Measurements from ENCODE around the gene CHCHD3. TPM values are rescaled to one million over a fixed set of nuclear protein-coding genes. Genes with fewer than 3 reads are reported as not detected.

CHCHD3 gene
- polyA plus RNA-seq, 1 donor (not counting 4 experiments of a cell fraction or from before 2014, with no cell fraction given), result 59.2 TPM

DNA sequence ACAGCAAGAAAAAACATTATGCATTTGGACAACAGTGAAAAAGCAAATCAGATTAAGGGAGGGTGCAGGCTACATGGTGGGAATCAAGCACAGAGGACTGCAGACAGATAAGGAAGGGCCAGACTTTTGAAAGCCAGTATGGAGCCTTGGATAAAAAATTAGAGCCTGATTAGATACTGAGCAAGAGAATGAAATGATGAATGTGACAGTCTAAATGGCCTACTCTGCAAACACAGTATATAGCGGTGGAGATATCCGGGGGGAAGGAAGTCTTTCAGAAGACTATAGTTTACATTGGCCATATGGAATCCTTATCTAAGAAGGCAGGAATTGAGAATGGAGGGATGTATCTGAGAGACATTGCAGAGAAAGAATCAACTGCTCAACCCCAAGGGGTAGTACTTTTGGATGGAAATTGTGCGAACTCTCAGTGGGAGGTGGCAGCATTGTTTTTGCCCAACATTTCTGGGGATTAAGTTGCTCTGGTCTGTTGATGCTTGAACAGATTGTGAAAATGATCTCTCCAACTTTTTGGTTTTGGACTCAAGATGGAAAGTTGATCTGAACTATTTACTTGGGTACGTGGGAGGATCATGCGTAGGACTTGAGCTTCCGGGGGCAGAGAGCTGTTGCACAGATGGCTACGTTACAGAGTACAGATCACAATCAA, 39.4 kb upstream of the CHCHD3 start:
- Histone ChIP-seq H3K9me3 (ENCODE audit: control insufficient read depth, low read depth, low read length) (no peaks in the 10 kb centered on the region), H3K4me3 (ENCODE audit: control insufficient read depth in 2 of 3, extremely low read depth in 1 of 3, insufficient read depth in 2 of 3, low read depth in 1 of 3, low read length in 3 of 3) (no peak overlapping the region), H3K4me2 (ENCODE audit: control insufficient read depth, extremely low read depth, insufficient read depth, low read depth, low read length) (no peak overlapping the region), H3K4me1 (ENCODE audit: control insufficient read depth, extremely low read depth, insufficient read depth, low read length) (no peaks in the 10 kb centered on the region), H2AFZ (ENCODE audit: control insufficient read depth, low read length) (no peak overlapping the region), H3K27me3 (ENCODE audit: control insufficient read depth, extremely low read depth, insufficient read depth, low read length) (no peaks in the 10 kb centered on the region), H3K36me3 (ENCODE audit: control insufficient read depth in 2 of 2, extremely low read depth in 1 of 2, insufficient read depth in 2 of 2, low read length in 2 of 2) (no peaks in the 10 kb centered on the region), H3K79me2 (ENCODE audit: control insufficient read depth, insufficient read depth, low read length) (no peaks in the 10 kb centered on the region), H4K20me1 (ENCODE audit: control insufficient read depth, extremely low read depth, insufficient read depth, low read length) (no peaks in the 10 kb centered on the region), H3K27ac (ENCODE audit: control insufficient read depth, insufficient read depth, low read length) (no peak overlapping the region), H3K9me1 (ENCODE audit: control insufficient read depth, extremely low read depth, insufficient read depth, low read length) (no peaks in the 10 kb centered on the region), H3K9ac (ENCODE audit: control insufficient read depth, extremely low read depth, insufficient read depth, low read length) (no peak overlapping the region)
- no peak for TF ChIP-seq EZH2 (IDR thresholded peaks at IDR 0.05; ENCODE audit: low read length)
- no peak for TF ChIP-seq CTCF (optimal IDR thresholded peaks at IDR 0.05 in 1 of 3, IDR thresholded peaks at IDR 0.05 in 1 of 3, conservative IDR thresholded peaks at IDR 0.05 in 1 of 3; ENCODE audit: extremely low read depth in 1 of 3, insufficient read depth in 2 of 3, low read length in 3 of 3)
- no peak for DNase-seq (ENCODE audit: low read depth, low spot score)
- FAIRE-seq, result no peak
- dilution Hi-C loops (cut with MboI; ENCODE audit: extremely low pct_ligation_motif_present, low sequenced_read_pairs), result no loop called here

DNA sequence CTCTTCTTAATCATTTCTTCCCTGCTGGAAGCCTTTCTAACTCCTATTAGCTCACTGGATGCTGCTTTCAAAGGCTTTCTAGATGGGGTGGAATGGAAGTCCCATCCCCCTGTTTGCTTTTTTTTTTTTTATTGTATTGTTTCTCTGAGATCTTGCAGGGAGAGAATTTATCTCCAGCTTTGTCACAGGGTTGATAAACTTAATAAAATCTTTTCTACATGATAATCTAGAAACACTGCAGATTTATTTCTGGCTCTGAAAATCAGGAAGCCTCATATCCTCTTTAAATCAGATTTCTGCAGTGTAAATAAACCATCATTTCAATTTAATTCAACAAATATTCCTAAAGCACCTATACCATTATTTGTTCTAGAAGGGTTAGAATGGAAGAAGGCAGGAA, 37.2 kb upstream of the CHCHD3 start:
- dilution Hi-C loops (cut with MboI; ENCODE audit: extremely low pct_ligation_motif_present, low sequenced_read_pairs), result no loop called here
- Histone ChIP-seq H3K9me1 (ENCODE audit: control insufficient read depth, extremely low read depth, insufficient read depth, low read length) (no peaks in the 10 kb centered on the region), H3K4me2 (ENCODE audit: control insufficient read depth, extremely low read depth, insufficient read depth, low read depth, low read length) (no peak overlapping the region), H3K4me3 (ENCODE audit: control insufficient read depth in 2 of 3, extremely low read depth in 1 of 3, insufficient read depth in 2 of 3, low read depth in 1 of 3, low read length in 3 of 3) (no peak overlapping the region), H3K9ac (ENCODE audit: control insufficient read depth, extremely low read depth, insufficient read depth, low read length) (no peak overlapping the region), H3K79me2 (ENCODE audit: control insufficient read depth, insufficient read depth, low read length) (no peaks in the 10 kb centered on the region), H4K20me1 (ENCODE audit: control insufficient read depth, extremely low read depth, insufficient read depth, low read length) (no peaks in the 10 kb centered on the region), H3K27me3 (ENCODE audit: control insufficient read depth, extremely low read depth, insufficient read depth, low read length) (peaks cover 3% of the 10 kb centered on the region), H3K9me3 (ENCODE audit: control insufficient read depth, low read depth, low read length) (no peaks in the 10 kb centered on the region), H3K27ac (ENCODE audit: control insufficient read depth, insufficient read depth, low read length) (no peak overlapping the region), H3K4me1 (ENCODE audit: control insufficient read depth, extremely low read depth, insufficient read depth, low read length) (no peaks in the 10 kb centered on the region), H2AFZ (ENCODE audit: control insufficient read depth, low read length) (no peak overlapping the region), H3K36me3 (ENCODE audit: control insufficient read depth in 2 of 2, extremely low read depth in 1 of 2, insufficient read depth in 2 of 2, low read length in 2 of 2) (no peaks in the 10 kb centered on the region)
- DNase-seq (ENCODE audit: low read depth, low spot score) (no peak), FAIRE-seq (no peak)
- no peak for TF ChIP-seq EZH2 (IDR thresholded peaks at IDR 0.05; ENCODE audit: low read length)
- TF ChIP-seq CTCF (optimal IDR thresholded peaks at IDR 0.05 in 1 of 3, IDR thresholded peaks at IDR 0.05 in 1 of 3, conservative IDR thresholded peaks at IDR 0.05 in 1 of 3; ENCODE audit: extremely low read depth in 1 of 3, insufficient read depth in 2 of 3, low read length in 3 of 3), result no peak
